ENCODE data around the gene CFAP119. TPM values are rescaled to one million over a fixed set of nuclear protein-coding genes. Genes with fewer than 3 reads are reported as not detected.

Gene CFAP119
- total and polyA plus RNA-seq, 9 of the 15 experiments (the other 6 are each of a cell fraction or from before 2014, with no cell fraction given), result 5.5 to 33.7 (median 9.6) TPM

- TF ChIP-seq ZNF79 (CRISPR knock-in tag; IDR thresholded peaks at IDR 0.05; ENCODE audit: low read depth) (no peak), CBFB (CRISPR knock-in tag; IDR thresholded peaks at IDR 0.05) (0 out of 2 replicates have a peak, but pooled peaks have one; percentile 28), HNRNPH1 (optimal IDR thresholded peaks at IDR 0.05; ENCODE audit: low read depth, low read length) (no peak), SRSF7 (optimal IDR thresholded peaks at IDR 0.05; ENCODE audit: low read depth, low read length) (no peak), KLF16 (IDR thresholded peaks at IDR 0.05) (no peak), SRSF1 (IDR thresholded peaks at IDR 0.05; ENCODE audit: low read depth, low read length) (no peak), EHMT2 (IDR thresholded peaks at IDR 0.05) (peak; percentile 62; the same call in 1 of the 2 replicates), KDM4B (IDR thresholded peaks at IDR 0.05; ENCODE audit: borderline replicate concordance in 2 of 2, low read depth in 1 of 2) (peak in 1 of 2 experiments; percentile 46; a peak in 1 of 4 replicates), HDAC2 (IDR thresholded peaks at IDR 0.05) (no peak), HDAC1 (IDR thresholded peaks at IDR 0.05) (no peak), BCL6 (CRISPR knock-in tag; IDR thresholded peaks at IDR 0.05) (no peak)
- TF ChIP-seq, protein P1, sequence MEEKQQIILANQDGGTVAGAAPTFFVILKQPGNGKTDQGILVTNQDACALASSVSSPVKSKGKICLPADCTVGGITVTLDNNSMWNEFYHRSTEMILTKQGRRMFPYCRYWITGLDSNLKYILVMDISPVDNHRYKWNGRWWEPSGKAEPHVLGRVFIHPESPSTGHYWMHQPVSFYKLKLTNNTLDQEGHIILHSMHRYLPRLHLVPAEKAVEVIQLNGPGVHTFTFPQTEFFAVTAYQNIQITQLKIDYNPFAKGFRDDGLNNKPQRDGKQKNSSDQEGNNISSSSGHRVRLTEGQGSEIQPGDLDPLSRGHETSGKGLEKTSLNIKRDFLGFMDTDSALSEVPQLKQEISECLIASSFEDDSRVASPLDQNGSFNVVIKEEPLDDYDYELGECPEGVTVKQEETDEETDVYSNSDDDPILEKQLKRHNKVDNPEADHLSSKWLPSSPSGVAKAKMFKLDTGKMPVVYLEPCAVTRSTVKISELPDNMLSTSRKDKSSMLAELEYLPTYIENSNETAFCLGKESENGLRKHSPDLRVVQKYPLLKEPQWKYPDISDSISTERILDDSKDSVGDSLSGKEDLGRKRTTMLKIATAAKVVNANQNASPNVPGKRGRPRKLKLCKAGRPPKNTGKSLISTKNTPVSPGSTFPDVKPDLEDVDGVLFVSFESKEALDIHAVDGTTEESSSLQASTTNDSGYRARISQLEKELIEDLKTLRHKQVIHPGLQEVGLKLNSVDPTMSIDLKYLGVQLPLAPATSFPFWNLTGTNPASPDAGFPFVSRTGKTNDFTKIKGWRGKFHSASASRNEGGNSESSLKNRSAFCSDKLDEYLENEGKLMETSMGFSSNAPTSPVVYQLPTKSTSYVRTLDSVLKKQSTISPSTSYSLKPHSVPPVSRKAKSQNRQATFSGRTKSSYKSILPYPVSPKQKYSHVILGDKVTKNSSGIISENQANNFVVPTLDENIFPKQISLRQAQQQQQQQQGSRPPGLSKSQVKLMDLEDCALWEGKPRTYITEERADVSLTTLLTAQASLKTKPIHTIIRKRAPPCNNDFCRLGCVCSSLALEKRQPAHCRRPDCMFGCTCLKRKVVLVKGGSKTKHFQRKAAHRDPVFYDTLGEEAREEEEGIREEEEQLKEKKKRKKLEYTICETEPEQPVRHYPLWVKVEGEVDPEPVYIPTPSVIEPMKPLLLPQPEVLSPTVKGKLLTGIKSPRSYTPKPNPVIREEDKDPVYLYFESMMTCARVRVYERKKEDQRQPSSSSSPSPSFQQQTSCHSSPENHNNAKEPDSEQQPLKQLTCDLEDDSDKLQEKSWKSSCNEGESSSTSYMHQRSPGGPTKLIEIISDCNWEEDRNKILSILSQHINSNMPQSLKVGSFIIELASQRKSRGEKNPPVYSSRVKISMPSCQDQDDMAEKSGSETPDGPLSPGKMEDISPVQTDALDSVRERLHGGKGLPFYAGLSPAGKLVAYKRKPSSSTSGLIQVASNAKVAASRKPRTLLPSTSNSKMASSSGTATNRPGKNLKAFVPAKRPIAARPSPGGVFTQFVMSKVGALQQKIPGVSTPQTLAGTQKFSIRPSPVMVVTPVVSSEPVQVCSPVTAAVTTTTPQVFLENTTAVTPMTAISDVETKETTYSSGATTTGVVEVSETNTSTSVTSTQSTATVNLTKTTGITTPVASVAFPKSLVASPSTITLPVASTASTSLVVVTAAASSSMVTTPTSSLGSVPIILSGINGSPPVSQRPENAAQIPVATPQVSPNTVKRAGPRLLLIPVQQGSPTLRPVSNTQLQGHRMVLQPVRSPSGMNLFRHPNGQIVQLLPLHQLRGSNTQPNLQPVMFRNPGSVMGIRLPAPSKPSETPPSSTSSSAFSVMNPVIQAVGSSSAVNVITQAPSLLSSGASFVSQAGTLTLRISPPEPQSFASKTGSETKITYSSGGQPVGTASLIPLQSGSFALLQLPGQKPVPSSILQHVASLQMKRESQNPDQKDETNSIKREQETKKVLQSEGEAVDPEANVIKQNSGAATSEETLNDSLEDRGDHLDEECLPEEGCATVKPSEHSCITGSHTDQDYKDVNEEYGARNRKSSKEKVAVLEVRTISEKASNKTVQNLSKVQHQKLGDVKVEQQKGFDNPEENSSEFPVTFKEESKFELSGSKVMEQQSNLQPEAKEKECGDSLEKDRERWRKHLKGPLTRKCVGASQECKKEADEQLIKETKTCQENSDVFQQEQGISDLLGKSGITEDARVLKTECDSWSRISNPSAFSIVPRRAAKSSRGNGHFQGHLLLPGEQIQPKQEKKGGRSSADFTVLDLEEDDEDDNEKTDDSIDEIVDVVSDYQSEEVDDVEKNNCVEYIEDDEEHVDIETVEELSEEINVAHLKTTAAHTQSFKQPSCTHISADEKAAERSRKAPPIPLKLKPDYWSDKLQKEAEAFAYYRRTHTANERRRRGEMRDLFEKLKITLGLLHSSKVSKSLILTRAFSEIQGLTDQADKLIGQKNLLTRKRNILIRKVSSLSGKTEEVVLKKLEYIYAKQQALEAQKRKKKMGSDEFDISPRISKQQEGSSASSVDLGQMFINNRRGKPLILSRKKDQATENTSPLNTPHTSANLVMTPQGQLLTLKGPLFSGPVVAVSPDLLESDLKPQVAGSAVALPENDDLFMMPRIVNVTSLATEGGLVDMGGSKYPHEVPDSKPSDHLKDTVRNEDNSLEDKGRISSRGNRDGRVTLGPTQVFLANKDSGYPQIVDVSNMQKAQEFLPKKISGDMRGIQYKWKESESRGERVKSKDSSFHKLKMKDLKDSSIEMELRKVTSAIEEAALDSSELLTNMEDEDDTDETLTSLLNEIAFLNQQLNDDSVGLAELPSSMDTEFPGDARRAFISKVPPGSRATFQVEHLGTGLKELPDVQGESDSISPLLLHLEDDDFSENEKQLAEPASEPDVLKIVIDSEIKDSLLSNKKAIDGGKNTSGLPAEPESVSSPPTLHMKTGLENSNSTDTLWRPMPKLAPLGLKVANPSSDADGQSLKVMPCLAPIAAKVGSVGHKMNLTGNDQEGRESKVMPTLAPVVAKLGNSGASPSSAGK (IDR thresholded peaks at IDR 0.05), result no peak
- TF ChIP-seq, protein P2, sequence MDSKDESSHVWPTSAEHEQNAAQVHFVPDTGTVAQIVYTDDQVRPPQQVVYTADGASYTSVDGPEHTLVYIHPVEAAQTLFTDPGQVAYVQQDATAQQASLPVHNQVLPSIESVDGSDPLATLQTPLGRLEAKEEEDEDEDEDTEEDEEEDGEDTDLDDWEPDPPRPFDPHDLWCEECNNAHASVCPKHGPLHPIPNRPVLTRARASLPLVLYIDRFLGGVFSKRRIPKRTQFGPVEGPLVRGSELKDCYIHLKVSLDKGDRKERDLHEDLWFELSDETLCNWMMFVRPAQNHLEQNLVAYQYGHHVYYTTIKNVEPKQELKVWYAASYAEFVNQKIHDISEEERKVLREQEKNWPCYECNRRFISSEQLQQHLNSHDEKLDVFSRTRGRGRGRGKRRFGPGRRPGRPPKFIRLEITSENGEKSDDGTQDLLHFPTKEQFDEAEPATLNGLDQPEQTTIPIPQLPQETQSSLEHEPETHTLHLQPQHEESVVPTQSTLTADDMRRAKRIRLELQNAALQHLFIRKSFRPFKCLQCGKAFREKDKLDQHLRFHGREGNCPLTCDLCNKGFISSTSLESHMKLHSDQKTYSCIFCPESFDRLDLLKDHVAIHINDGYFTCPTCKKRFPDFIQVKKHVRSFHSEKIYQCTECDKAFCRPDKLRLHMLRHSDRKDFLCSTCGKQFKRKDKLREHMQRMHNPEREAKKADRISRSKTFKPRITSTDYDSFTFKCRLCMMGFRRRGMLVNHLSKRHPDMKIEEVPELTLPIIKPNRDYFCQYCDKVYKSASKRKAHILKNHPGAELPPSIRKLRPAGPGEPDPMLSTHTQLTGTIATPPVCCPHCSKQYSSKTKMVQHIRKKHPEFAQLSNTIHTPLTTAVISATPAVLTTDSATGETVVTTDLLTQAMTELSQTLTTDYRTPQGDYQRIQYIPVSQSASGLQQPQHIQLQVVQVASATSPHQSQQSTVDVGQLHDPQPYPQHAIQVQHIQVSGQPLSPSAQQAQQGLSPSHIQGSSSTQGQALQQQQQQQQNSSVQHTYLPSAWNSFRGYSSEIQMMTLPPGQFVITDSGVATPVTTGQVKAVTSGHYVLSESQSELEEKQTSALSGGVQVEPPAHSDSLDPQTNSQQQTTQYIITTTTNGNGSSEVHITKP (IDR thresholded peaks at IDR 0.05; ENCODE audit: partially characterized antibody), result peak; percentile 72
These were observed 16.8 kb upstream of the CFAP119 start (continued) for GRCh38 chr16:30778549-30779244.

Data from K562 (cell line).